Measurements from ENCODE around the gene CNOT2.

GRCh38 chr12:70236990-70237389 lies 6.2 kb upstream of the CNOT2 start:
- TF ChIP-seq, protein P1, sequence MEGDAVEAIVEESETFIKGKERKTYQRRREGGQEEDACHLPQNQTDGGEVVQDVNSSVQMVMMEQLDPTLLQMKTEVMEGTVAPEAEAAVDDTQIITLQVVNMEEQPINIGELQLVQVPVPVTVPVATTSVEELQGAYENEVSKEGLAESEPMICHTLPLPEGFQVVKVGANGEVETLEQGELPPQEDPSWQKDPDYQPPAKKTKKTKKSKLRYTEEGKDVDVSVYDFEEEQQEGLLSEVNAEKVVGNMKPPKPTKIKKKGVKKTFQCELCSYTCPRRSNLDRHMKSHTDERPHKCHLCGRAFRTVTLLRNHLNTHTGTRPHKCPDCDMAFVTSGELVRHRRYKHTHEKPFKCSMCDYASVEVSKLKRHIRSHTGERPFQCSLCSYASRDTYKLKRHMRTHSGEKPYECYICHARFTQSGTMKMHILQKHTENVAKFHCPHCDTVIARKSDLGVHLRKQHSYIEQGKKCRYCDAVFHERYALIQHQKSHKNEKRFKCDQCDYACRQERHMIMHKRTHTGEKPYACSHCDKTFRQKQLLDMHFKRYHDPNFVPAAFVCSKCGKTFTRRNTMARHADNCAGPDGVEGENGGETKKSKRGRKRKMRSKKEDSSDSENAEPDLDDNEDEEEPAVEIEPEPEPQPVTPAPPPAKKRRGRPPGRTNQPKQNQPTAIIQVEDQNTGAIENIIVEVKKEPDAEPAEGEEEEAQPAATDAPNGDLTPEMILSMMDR (IDR thresholded peaks at IDR 0.05), result no peak
- TF ChIP-seq, protein P2, sequence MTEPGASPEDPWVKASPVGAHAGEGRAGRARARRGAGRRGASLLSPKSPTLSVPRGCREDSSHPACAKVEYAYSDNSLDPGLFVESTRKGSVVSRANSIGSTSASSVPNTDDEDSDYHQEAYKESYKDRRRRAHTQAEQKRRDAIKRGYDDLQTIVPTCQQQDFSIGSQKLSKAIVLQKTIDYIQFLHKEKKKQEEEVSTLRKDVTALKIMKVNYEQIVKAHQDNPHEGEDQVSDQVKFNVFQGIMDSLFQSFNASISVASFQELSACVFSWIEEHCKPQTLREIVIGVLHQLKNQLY (CRISPR knock-in tag; IDR thresholded peaks at IDR 0.05), result no peak
- TF ChIP-seq MYBL2 (CRISPR knock-in tag; IDR thresholded peaks at IDR 0.05), result no peak
